A673 (cell line): Measurements from ENCODE around the gene ADAM10. TPM values are rescaled to one million over a fixed set of nuclear protein-coding genes. Genes with fewer than 3 reads are reported as not detected.

Experiments used
- BruUV-seq: library from RNA; stranded (reverse); fragments of 400-500 nt; replicated peaks from 2 replicates; lab custom pipeline; 2021; lab: Mats Ljungman, UMichigan
- CTCF ChIA-PET: fragments of 300-600 bp; sonication (Branson Sonifier 250); formaldehyde crosslinking; loops from one replicate; lab custom pipeline; 2022; ENCODE audit warnings: antibody characterized with exemption; lab: Charles Lee
- POLR2A ChIA-PET: fragments of 300-600 bp; sonication (Branson Sonifier 250); formaldehyde crosslinking; loops from one replicate; lab custom pipeline; 2022; ENCODE audit warnings: antibody characterized with exemption; ENCODE audit not compliant: low non-redundant PET; lab: Charles Lee
- DNase-seq: peaks from one replicate; pipeline ENCODE4 v3.0.0-alpha.2; 2015; ENCODE audit warnings: low spot score
- H3K27ac ChIP-seq: fragments of 200-600 bp; sonication (generic); 2 replicates; pipeline ENCODE4 v1.5.1; 2016; ENCODE audit warnings: mixed run types, low read depth, mild to moderate bottlenecking, mixed read lengths, antibody characterized with exemption, low read length; ENCODE audit not compliant: poor library complexity, severe bottlenecking
- H3K27me3 ChIP-seq: fragments of 200-600 bp; sonication (generic); replicated peaks from 2 replicates; pipeline ENCODE4 v1.6.1; 2017; ENCODE audit warnings: mixed run types, low read depth, mild to moderate bottlenecking, mixed read lengths, antibody characterized with exemption, low read length; ENCODE audit not compliant: insufficient read depth, poor library complexity
- H3K36me3 ChIP-seq: fragments of 200-600 bp; sonication (generic); 2 replicates; pipeline ENCODE4 v1.6.1; 2016; ENCODE audit warnings: mixed run types, mild to moderate bottlenecking, mixed read lengths, antibody characterized with exemption, low read length; ENCODE audit not compliant: insufficient read depth, poor library complexity, severe bottlenecking
- H3K4me1 ChIP-seq: fragments of 200-600 bp; sonication (generic); 2 replicates; pipeline ENCODE4 v1.6.1; 2017; ENCODE audit warnings: mixed run types, mild to moderate bottlenecking, mixed read lengths, antibody characterized with exemption, low read length; ENCODE audit not compliant: insufficient read depth, poor library complexity, severe bottlenecking
- H3K4me3 ChIP-seq: fragments of 200-600 bp; sonication (generic); 2 replicates; pipeline ENCODE4 v1.5.1; 2016; ENCODE audit warnings: low read depth, mixed run types, mild to moderate bottlenecking, mixed read lengths, low read length; ENCODE audit not compliant: poor library complexity, severe bottlenecking
- H3K9me3 ChIP-seq: fragments of 200-600 bp; sonication (generic); 2 replicates; pipeline ENCODE4 v1.6.1; 2016; ENCODE audit warnings: mixed run types, low read depth, mild to moderate bottlenecking, mixed read lengths, antibody characterized with exemption, low read length; ENCODE audit not compliant: poor library complexity, severe bottlenecking
- EZH2 ChIP-seq: fragments of 200-600 bp; sonication (generic); IDR thresholded peaks from 2 replicates; pipeline ENCODE4 v1.6.1; 2017; ENCODE audit warnings: borderline replicate concordance, low read depth, mild to moderate bottlenecking, mixed read lengths, antibody characterized with exemption, low read length; ENCODE audit not compliant: poor library complexity, severe bottlenecking
- intact Hi-C: fragments of 100-400 bp; cut with micrococcal nuclease; formaldehyde crosslinking; loops from one replicate; pipeline ENCODE4 v1.10.0; 2022; ENCODE audit not compliant: unreplicated experiment
- total RNA-seq: library from RNA; stranded (reverse); gene quantifications from 2 replicates; pipeline ENCODE4 v1.2.3, GENCODE V29; 2021
- TF ChIP-seq, protein P1 (sequence below): fragments of 300-800, 200-600 bp; sonication (generic); conservative IDR thresholded peaks from 2 replicates; pipeline ENCODE4 v1.5.1; 2017; ENCODE audit warnings: low read depth, mild to moderate bottlenecking, antibody characterized with exemption, low read length, moderate library complexity, mixed read lengths

The ADAM10 gene
- total RNA-seq, 1 experiment from 2014 or later = 130 TPM

DNA sequence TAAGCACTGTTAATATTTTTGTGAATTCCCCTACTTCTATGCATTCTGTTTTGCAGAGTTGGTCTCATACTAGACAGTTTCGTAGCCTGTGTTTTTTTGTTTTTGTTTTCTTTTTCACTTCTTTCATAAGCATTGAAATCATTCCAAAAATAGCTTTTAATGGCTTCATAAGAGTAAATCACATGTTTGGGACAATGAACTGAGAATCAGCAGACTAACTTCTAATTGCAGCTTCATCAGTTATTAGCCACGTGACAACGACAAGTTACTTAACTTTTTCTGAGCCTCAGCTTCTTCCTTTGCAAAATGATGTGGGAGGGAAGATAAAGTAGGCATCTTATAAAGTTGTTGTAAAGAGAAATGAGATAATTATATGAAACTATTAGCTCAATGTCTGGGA, 193.0 kb downstream of the ADAM10 start:
- Histone ChIP-seq H3K9me3 (no peaks in the 10 kb centered on the region), H3K4me3 (no peak overlapping the region), H3K4me1 (no peaks in the 10 kb centered on the region), H3K27ac (no peak overlapping the region), H3K36me3 (no peaks in the 10 kb centered on the region), H3K27me3 (no peaks in the 10 kb centered on the region)
- DNase-seq = no peak
- CTCF ChIA-PET = no interaction called here
- intact Hi-C loops = no loop called here
- TF ChIP-seq, protein P1, sequence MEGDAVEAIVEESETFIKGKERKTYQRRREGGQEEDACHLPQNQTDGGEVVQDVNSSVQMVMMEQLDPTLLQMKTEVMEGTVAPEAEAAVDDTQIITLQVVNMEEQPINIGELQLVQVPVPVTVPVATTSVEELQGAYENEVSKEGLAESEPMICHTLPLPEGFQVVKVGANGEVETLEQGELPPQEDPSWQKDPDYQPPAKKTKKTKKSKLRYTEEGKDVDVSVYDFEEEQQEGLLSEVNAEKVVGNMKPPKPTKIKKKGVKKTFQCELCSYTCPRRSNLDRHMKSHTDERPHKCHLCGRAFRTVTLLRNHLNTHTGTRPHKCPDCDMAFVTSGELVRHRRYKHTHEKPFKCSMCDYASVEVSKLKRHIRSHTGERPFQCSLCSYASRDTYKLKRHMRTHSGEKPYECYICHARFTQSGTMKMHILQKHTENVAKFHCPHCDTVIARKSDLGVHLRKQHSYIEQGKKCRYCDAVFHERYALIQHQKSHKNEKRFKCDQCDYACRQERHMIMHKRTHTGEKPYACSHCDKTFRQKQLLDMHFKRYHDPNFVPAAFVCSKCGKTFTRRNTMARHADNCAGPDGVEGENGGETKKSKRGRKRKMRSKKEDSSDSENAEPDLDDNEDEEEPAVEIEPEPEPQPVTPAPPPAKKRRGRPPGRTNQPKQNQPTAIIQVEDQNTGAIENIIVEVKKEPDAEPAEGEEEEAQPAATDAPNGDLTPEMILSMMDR = no peak
- TF ChIP-seq EZH2 = no peak
- no TSS peak for BruUV-seq
- POLR2A ChIA-PET = no interaction called here

GRCh38 chr15:58556028-58556361, 193.5 kb downstream of the ADAM10 start:
- no TSS peak for BruUV-seq
- intact Hi-C loops = no loop called here

GRCh38 chr15:58555162-58556027, 194.1 kb downstream of the ADAM10 start:
- intact Hi-C loops = no loop called here
- Histone ChIP-seq H3K4me1 (no peaks in the 10 kb centered on the region), H3K9me3 (no peaks in the 10 kb centered on the region), H3K27ac (no peak overlapping the region), H3K36me3 (no peaks in the 10 kb centered on the region), H3K4me3 (no peak overlapping the region), H3K27me3 (no peaks in the 10 kb centered on the region)
- TF ChIP-seq, protein P1 = no peak
- TF ChIP-seq EZH2 = no peak
- no peak for DNase-seq
- ChIA-PET POLR2A (no interaction called here), CTCF (no interaction called here)
- no TSS peak for BruUV-seq

More at GRCh38 chr15:58556028-58556361, 193.5 kb downstream of the ADAM10 start:
- Histone ChIP-seq H3K4me1 (no peaks in the 10 kb centered on the region), H3K4me3 (no peak overlapping the region), H3K9me3 (no peaks in the 10 kb centered on the region), H3K27ac (no peak overlapping the region), H3K36me3 (no peaks in the 10 kb centered on the region), H3K27me3 (no peaks in the 10 kb centered on the region)
- TF ChIP-seq, protein P1 = no peak
- TF ChIP-seq EZH2 = no peak
- no peak for DNase-seq
- ChIA-PET CTCF (no interaction called here), POLR2A (no interaction called here)
